ENCODE data around the gene TMEM86B. TPM values are rescaled to one million over a fixed set of nuclear protein-coding genes. Genes with fewer than 3 reads are reported as not detected.

Gene TMEM86B
- total RNA-seq, 1 donor from 2014 or later = 3.9 TPM

GRCh38 chr19:55179606-55180484 is 48.7 kb downstream of the TMEM86B start, which contains the start of gene SYT5:
Gene SYT5, minus strand, starts transcription at chr19:55180289. Its CDS starts 1,248 bp downstream, at chr19:55179041.
- no peaks in the 10 kb centered on the region for H3K79me2 ChIP-seq (ENCODE audit: insufficient read depth, low read length)
- H3K4me3 Mint-ChIP-seq (ENCODE audit: unreplicated experiment) = peak within 1 kb of the TSS; percentile 80
- peak within 1 kb of the TSS; percentile 50 for H3K27ac ChIP-seq (ENCODE audit: low read depth, low read length)
- H3K9me3 ChIP-seq (ENCODE audit: insufficient read depth, low read depth, low read length) = peaks cover 3% of the 10 kb centered on the region
- peaks cover 12% of the 10 kb centered on the region for H3K4me1 ChIP-seq (ENCODE audit: insufficient read depth, low read length)
- TF ChIP-seq EZH2 (IDR thresholded peaks at IDR 0.05; ENCODE audit: insufficient read depth, low read length) = no peak
- no peak for TF ChIP-seq CTCF (IDR thresholded peaks at IDR 0.05; ENCODE audit: insufficient read depth, low read depth, low read length)
- peaks cover 15% of the 10 kb centered on the region for H3K27me3 ChIP-seq (ENCODE audit: insufficient read depth, low read length)
- H3K9ac ChIP-seq (ENCODE audit: low read length) = peak within 1 kb of the TSS; percentile 62
- peaks cover 2% of the 10 kb centered on the region for H3K9me3 Mint-ChIP-seq (ENCODE audit: unreplicated experiment)
- peak within 1 kb of the TSS; percentile 51 for H3K4me3 ChIP-seq (ENCODE audit: insufficient read depth, low read depth, low read length)
- peaks cover 3% of the 10 kb centered on the region for H3K4me1 Mint-ChIP-seq (ENCODE audit: low read depth, unreplicated experiment)
- peaks cover 6% of the 10 kb centered on the region for H4K20me1 ChIP-seq (ENCODE audit: insufficient read depth, low read length)
- H3K36me3 ChIP-seq (ENCODE audit: insufficient read depth, low read length) = no peaks in the 10 kb centered on the region
- peak within 1 kb of the TSS; percentile 89 for H3K4me2 ChIP-seq (ENCODE audit: low read length)
- H2AFZ ChIP-seq (ENCODE audit: low read depth, low read length) = peak within 1 kb of the TSS; percentile 81
- H3K27me3 Mint-ChIP-seq (ENCODE audit: low read depth, unreplicated experiment) = peaks cover 63% of the 10 kb centered on the region
- H3K27ac Mint-ChIP-seq (ENCODE audit: unreplicated experiment) = peak within 1 kb of the TSS; percentile 78
- DNase-seq (ENCODE audit: low read depth) (no peak), FAIRE-seq (no peak)
- H3K36me3 Mint-ChIP-seq (ENCODE audit: low read depth, unreplicated experiment) = no peaks in the 10 kb centered on the region

- peaks cover 12% of the 10 kb centered on the region for H3K4me1 ChIP-seq (ENCODE audit: insufficient read depth, low read length)
- peaks cover 6% of the 10 kb centered on the region for H4K20me1 ChIP-seq (ENCODE audit: insufficient read depth, low read length)
- TF ChIP-seq CTCF (IDR thresholded peaks at IDR 0.05; ENCODE audit: insufficient read depth, low read depth, low read length) = no peak
- peak overlapping the region; percentile 50 for H3K27ac ChIP-seq (ENCODE audit: low read depth, low read length)
- Mint-ChIP-seq H3K27me3 (ENCODE audit: low read depth, unreplicated experiment) (peaks cover 61% of the 10 kb centered on the region), H3K4me3 (ENCODE audit: unreplicated experiment) (peak overlapping the region; percentile 80), H3K36me3 (ENCODE audit: low read depth, unreplicated experiment) (no peaks in the 10 kb centered on the region), H3K4me1 (ENCODE audit: low read depth, unreplicated experiment) (peaks cover 3% of the 10 kb centered on the region), H3K9me3 (ENCODE audit: unreplicated experiment) (peaks cover 2% of the 10 kb centered on the region), H3K27ac (ENCODE audit: unreplicated experiment) (peak overlapping the region; percentile 78)
- peaks cover 3% of the 10 kb centered on the region for H3K9me3 ChIP-seq (ENCODE audit: insufficient read depth, low read depth, low read length)
- H3K9ac ChIP-seq (ENCODE audit: low read length) = peak overlapping the region; percentile 62
- peak overlapping the region; percentile 51 for H3K4me3 ChIP-seq (ENCODE audit: insufficient read depth, low read depth, low read length)
- DNase-seq (ENCODE audit: low read depth) = peak; percentile 70
- H3K4me2 ChIP-seq (ENCODE audit: low read length) = peak overlapping the region; percentile 89
- peaks cover 15% of the 10 kb centered on the region for H3K27me3 ChIP-seq (ENCODE audit: insufficient read depth, low read length)
- no peaks in the 10 kb centered on the region for H3K36me3 ChIP-seq (ENCODE audit: insufficient read depth, low read length)
- no peak for FAIRE-seq
- peak overlapping the region; percentile 81 for H2AFZ ChIP-seq (ENCODE audit: low read depth, low read length)
- H3K79me2 ChIP-seq (ENCODE audit: insufficient read depth, low read length) = no peaks in the 10 kb centered on the region
These were observed 49.6 kb downstream of the TMEM86B start for GRCh38 chr19:55178781-55179599.

Small RNA genes lying within 50 kb of the gene (microRNA-seq; reads per million reads assigned to microRNA genes)
- 2.7 reads per million, percentile 3 among the genes with 10 or more reads in this experiment for gene MIR6802
- gene MIR6803 = 6.0 reads per million, percentile 24 among the genes with 10 or more reads in this experiment
- 7.1 reads per million, percentile 29 among the genes with 10 or more reads in this experiment for gene MIR6804

Other genes starting within 250 kb of the TMEM86B start
- gene GP6, start 190.5 kb downstream of the TMEM86B start, total RNA-seq = 0.36 and 0.48 TPM in 2 replicates
- 18.8 and 22.6 TPM in 2 replicates for gene RDH13, start 165.6 kb downstream of the TMEM86B start, total RNA-seq
- 7.6 and 9.2 TPM in 2 replicates for gene EPS8L1, start 152.9 kb downstream of the TMEM86B start, total RNA-seq
- 79.7 and 86.2 TPM in 2 replicates for gene PPP1R12C, start 111.1 kb downstream of the TMEM86B start, total RNA-seq
- gene TNNT1, start 79.6 kb downstream of the TMEM86B start, total RNA-seq = 7.1 and 8.3 TPM in 2 replicates
- not detected in 2 replicates for gene TNNI3, start 71.0 kb downstream of the TMEM86B start, total RNA-seq
- gene DNAAF3, start 62.1 kb downstream of the TMEM86B start, total RNA-seq = 1.3 and 1.8 TPM in 2 replicates
- 1.1 and 1.9 TPM in 2 replicates for gene SYT5, start 48.5 kb downstream of the TMEM86B start, total RNA-seq
- 0.99 and 1.0 TPM in 2 replicates for gene PTPRH, start 19.3 kb downstream of the TMEM86B start, total RNA-seq
- 73.8 and 75.2 TPM in 2 replicates for gene PPP6R1, start 30.3 kb upstream of the TMEM86B start, total RNA-seq
- gene HSPBP1, start 51.3 kb upstream of the TMEM86B start, total RNA-seq = 34.8 and 39.8 TPM in 2 replicates
- 17.6 and 18.8 TPM in 2 replicates for gene BRSK1, start 55.2 kb upstream of the TMEM86B start, total RNA-seq
- not detected in 2 replicates for gene TMEM150B, start 96.6 kb upstream of the TMEM86B start, total RNA-seq
- gene KMT5C, start 111.1 kb upstream of the TMEM86B start, total RNA-seq = 14.6 and 16.0 TPM in 2 replicates
- gene COX6B2, start 126.0 kb upstream of the TMEM86B start, total RNA-seq = 0.50 TPM in 2 replicates
- gene GARIN5B, start 134.5 kb upstream of the TMEM86B start, total RNA-seq = 0.10 and 0.20 TPM in 2 replicates
- gene IL11, start 141.7 kb upstream of the TMEM86B start, total RNA-seq = 183 and 202 TPM in 2 replicates
- gene TMEM190, start 148.1 kb upstream of the TMEM86B start, total RNA-seq = 2.5 TPM in 2 replicates
- 1.4 and 2.1 TPM in 2 replicates for gene TMEM238, start 155.5 kb upstream of the TMEM86B start, total RNA-seq
- gene RPL28, start 157.2 kb upstream of the TMEM86B start, total RNA-seq = 2,006 and 2,072 TPM in 2 replicates
- gene UBE2S, start 179.0 kb upstream of the TMEM86B start, total RNA-seq = 107 and 116 TPM in 2 replicates
- 0.09 TPM in 1 of 2 replicates, not detected in the other for gene SHISA7, start 214.5 kb upstream of the TMEM86B start, total RNA-seq
- 58.8 and 61.6 TPM in 2 replicates for gene ISOC2, start 232.9 kb upstream of the TMEM86B start, total RNA-seq
- gene C19orf85, start 236.0 kb upstream of the TMEM86B start, total RNA-seq = not detected in 2 replicates
- gene ZNF628, start 247.9 kb upstream of the TMEM86B start, total RNA-seq = 9.9 and 11.9 TPM in 2 replicates